ENCODE measurements around the gene IMPA2. TPM values are rescaled to one million over a fixed set of nuclear protein-coding genes. Genes with fewer than 3 reads are reported as not detected.
"Not testable (repeated sequence)": the region's sequence is repeated elsewhere in the genome, so short reads cannot be mapped to it uniquely, and the experiment has no call there.

The IMPA2 gene
- total and polyA plus RNA-seq, 2 donors, result 9.1 to 19.5 TPM

DNA sequence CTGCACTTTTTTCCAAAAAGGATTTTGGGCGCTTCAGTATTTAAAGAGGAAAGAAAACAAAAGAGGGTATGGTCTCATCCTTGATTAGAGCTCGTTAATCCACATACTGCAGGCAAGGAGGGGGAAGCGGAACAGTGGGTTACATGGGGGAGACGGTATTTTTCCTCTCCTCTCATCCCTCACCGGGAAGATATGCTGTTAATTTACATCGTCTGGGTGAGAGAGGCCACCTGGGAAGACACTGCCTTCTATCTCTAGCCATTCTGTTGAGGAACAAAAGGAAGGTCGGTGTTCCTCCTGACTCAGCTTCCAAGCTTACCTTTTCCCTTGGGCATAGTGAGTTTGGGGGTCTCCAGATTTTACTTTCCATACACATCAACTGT is 52.3 kb downstream of the IMPA2 start:
- Histone ChIP-seq H3K36me3 (ENCODE audit: control insufficient read depth in 2 of 2, insufficient read depth in 2 of 2, low read length in 1 of 2) (no peaks in the 10 kb centered on the region), H3K4me3 (ENCODE audit: low read length in 2 of 2) (no peak overlapping the region), H3K4me1 (ENCODE audit: control insufficient read depth in 2 of 2, insufficient read depth in 2 of 2, low read length in 2 of 2) (peaks cover 0 to 3% of the 10 kb centered on the region in 2 donors), H3K27me3 (ENCODE audit: control insufficient read depth in 2 of 2, insufficient read depth in 1 of 2, low read length in 1 of 2) (peaks cover 5 to 14% of the 10 kb centered on the region in 2 donors), H3K27ac (ENCODE audit: low read depth in 1 of 2, low read length in 1 of 2) (no peak overlapping the region), H3K9me3 (ENCODE audit: control insufficient read depth in 2 of 2, insufficient read depth in 1 of 2, low read length in 1 of 2) (no peaks in the 10 kb centered on the region)
- WGBS, result 96% methylated on average over 7 of the region's 7 CpGs
- DNase-seq (ENCODE audit: low read depth in 6 of 9, low spot score in 9 of 9), result no peak

DNA sequence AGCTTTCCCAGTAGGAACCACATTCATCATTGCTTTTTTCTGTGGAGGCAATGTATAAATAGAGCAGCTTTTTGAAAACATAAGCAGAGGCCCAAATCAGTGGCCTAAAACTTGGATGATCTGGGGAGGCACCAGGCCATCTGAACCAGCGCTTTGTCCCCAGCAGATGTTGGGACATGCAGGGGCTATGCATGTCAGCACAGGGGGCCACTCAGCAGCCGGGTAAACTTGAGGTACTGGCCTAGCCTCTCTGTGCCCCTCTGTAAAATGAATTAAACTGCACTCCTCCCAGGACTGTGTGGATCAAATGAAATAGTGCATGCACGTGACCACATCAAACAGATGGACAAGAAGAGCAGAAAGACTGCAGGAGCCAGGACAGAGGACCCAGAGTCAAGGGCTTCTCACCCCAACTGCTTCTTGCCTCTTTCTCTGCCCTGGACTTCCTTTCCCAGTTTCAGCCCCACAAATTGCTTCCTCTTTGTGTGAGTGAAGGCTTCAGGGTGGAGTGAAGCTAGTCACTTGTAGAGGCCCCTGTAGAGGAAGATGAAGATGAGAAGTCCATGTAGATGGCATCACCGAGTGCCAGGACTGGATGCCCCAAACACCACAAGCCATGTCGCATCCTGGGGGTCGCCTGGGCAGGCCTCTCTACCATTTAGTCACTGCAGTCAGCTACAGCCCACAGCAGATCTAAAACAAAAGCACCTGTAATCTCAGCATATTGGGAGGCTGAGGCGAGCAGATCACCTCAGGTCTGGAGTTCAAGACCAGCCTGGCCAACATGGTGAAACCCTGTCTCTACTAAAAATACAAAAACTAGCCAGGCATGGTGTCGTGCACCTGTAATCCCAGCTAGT is 53.2 kb downstream of the IMPA2 start:
- H3K4me1 ChIP-seq (ENCODE audit: control insufficient read depth in 2 of 2, insufficient read depth in 2 of 2, low read length in 2 of 2), result peaks cover 0 to 5% of the 10 kb centered on the region in 2 donors
- no peaks in the 10 kb centered on the region for H3K36me3 ChIP-seq (ENCODE audit: control insufficient read depth in 2 of 2, insufficient read depth in 2 of 2, low read length in 1 of 2)
- H3K27me3 ChIP-seq (ENCODE audit: control insufficient read depth in 2 of 2, insufficient read depth in 1 of 2, low read length in 1 of 2), result peaks cover 7 to 20% of the 10 kb centered on the region in 2 donors
- DNase-seq (ENCODE audit: low read depth in 6 of 9, low spot score in 9 of 9), result no peak
- no peaks in the 10 kb centered on the region for H3K9me3 ChIP-seq (ENCODE audit: control insufficient read depth in 2 of 2, insufficient read depth in 1 of 2, low read length in 1 of 2)
- 91% methylated on average over 8 of the region's 8 CpGs for WGBS
- H3K4me3 ChIP-seq (ENCODE audit: low read length in 2 of 2), result no peak overlapping the region
- no peak overlapping the region for H3K27ac ChIP-seq (ENCODE audit: low read depth in 1 of 2, low read length in 1 of 2)

DNA sequence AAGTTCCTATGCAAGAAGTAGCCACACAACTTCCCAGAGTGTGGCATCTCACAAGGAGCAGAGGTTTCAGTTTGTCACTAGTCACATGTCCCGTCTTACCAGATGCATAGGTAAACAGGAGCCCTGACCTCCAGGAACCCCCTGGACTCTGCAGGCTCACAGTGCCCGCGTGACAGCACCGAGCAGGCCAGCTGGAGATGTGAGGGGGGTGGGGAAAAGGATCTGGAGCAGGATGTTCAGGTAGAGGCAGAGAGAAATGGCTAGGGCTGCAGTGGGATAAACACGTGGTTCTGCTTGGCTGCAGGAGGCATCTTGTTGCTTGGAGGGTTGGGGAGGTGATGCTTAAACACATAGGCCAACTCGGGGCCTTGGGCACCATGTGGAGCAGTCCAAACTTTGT is 54.2 kb downstream of the IMPA2 start:
- Histone ChIP-seq H3K9me3 (ENCODE audit: control insufficient read depth in 2 of 2, insufficient read depth in 1 of 2, low read length in 1 of 2) (no peaks in the 10 kb centered on the region), H3K4me3 (ENCODE audit: low read length in 2 of 2) (no peak overlapping the region), H3K27me3 (ENCODE audit: control insufficient read depth in 2 of 2, insufficient read depth in 1 of 2, low read length in 1 of 2) (peaks cover 7 to 23% of the 10 kb centered on the region in 2 donors), H3K27ac (ENCODE audit: low read depth in 1 of 2, low read length in 1 of 2) (no peak overlapping the region), H3K36me3 (ENCODE audit: control insufficient read depth in 2 of 2, insufficient read depth in 2 of 2, low read length in 1 of 2) (no peaks in the 10 kb centered on the region), H3K4me1 (ENCODE audit: control insufficient read depth in 2 of 2, insufficient read depth in 2 of 2, low read length in 2 of 2) (peaks cover 0 to 5% of the 10 kb centered on the region in 2 donors)
- 86% methylated on average over 6 of the region's 6 CpGs for WGBS
- DNase-seq (ENCODE audit: low read depth in 6 of 9, low spot score in 9 of 9), result no peak

DNA sequence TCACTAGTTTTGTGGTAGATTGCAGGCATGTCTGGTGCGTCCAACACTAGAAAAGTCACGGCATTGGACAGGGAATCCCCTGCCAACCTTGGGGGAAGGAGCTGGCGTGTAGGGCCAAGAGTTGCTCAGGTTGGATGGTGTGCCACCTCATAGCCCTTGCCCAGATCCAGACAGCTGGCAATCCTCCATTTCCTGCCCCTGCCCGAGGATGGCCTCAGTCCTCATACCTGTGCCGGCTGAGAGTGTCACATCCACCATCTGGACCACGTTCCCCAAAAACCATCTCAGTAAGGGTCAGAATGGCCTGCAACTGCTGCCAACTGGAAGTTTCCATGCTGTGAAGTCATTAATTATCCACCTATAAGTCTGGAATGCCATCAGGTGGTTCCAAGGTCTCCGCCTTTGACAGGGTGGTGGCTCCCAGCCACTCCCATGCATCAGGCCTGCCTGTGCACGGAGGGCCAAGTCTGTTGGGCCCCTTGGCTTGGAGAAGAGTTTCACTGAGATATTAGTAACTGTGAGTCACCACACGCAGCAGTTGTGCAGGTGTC is 55.0 kb downstream of the IMPA2 start:
- no peaks in the 10 kb centered on the region for H3K9me3 ChIP-seq (ENCODE audit: control insufficient read depth in 2 of 2, insufficient read depth in 1 of 2, low read length in 1 of 2)
- DNase-seq (ENCODE audit: low read depth in 6 of 9, low spot score in 9 of 9), result no peak
- peaks cover 0 to 5% of the 10 kb centered on the region in 2 donors for H3K4me1 ChIP-seq (ENCODE audit: control insufficient read depth in 2 of 2, insufficient read depth in 2 of 2, low read length in 2 of 2)
- H3K27ac ChIP-seq (ENCODE audit: low read depth in 1 of 2, low read length in 1 of 2), result no peak overlapping the region
- no peaks in the 10 kb centered on the region for H3K36me3 ChIP-seq (ENCODE audit: control insufficient read depth in 2 of 2, insufficient read depth in 2 of 2, low read length in 1 of 2)
- no peak overlapping the region for H3K4me3 ChIP-seq (ENCODE audit: low read length in 2 of 2)
- H3K27me3 ChIP-seq (ENCODE audit: control insufficient read depth in 2 of 2, insufficient read depth in 1 of 2, low read length in 1 of 2), result peaks cover 7 to 23% of the 10 kb centered on the region in 2 donors
- WGBS, result 75% methylated on average over 9 of the region's 9 CpGs

DNA sequence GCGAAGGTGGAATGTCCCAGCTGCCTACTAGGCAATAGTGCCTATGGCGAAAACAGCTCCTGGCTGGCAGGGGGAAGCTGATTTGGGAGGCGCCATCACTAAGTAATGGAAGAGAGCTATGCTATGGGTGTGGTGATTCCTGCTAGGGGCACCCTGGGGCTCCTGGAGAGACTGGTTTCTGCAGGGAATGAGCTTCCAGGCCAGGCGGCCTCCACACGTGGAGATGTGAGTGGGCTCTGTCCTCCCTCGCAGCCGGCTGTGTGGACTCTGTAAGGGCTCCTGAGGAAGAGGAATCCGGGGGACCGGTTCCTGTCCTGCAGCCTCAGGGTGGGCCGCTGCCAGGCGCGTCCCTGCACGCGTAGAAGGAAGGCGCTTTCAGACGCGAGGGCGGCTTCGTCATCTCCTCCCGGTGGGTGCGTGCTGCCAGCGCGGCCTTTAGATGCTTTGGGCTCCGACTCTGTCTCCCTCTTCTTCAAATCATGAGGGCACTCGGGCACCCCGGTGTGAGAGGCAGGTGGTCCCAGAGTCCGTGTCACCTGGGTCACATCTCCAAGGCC is 56.9 kb downstream of the IMPA2 start:
- Histone ChIP-seq H3K4me1 (ENCODE audit: control insufficient read depth in 2 of 2, insufficient read depth in 2 of 2, low read length in 2 of 2) (peaks cover 0 to 5% of the 10 kb centered on the region in 2 donors), H3K36me3 (ENCODE audit: control insufficient read depth in 2 of 2, insufficient read depth in 2 of 2, low read length in 1 of 2) (no peaks in the 10 kb centered on the region), H3K4me3 (ENCODE audit: low read length in 2 of 2) (peak overlapping the region in 1 of 2 donors; percentile 60), H3K27ac (ENCODE audit: low read depth in 1 of 2, low read length in 1 of 2) (no peak overlapping the region), H3K27me3 (ENCODE audit: control insufficient read depth in 2 of 2, insufficient read depth in 1 of 2, low read length in 1 of 2) (peaks cover 7 to 23% of the 10 kb centered on the region in 2 donors), H3K9me3 (ENCODE audit: control insufficient read depth in 2 of 2, insufficient read depth in 1 of 2, low read length in 1 of 2) (no peaks in the 10 kb centered on the region)
- peak in 3 of 9 donors; percentile 13 to 41 (median 18) for DNase-seq (ENCODE audit: low read depth in 6 of 9, low spot score in 9 of 9)
- WGBS, result 21% methylated on average over 27 of the region's 27 CpGs

DNA sequence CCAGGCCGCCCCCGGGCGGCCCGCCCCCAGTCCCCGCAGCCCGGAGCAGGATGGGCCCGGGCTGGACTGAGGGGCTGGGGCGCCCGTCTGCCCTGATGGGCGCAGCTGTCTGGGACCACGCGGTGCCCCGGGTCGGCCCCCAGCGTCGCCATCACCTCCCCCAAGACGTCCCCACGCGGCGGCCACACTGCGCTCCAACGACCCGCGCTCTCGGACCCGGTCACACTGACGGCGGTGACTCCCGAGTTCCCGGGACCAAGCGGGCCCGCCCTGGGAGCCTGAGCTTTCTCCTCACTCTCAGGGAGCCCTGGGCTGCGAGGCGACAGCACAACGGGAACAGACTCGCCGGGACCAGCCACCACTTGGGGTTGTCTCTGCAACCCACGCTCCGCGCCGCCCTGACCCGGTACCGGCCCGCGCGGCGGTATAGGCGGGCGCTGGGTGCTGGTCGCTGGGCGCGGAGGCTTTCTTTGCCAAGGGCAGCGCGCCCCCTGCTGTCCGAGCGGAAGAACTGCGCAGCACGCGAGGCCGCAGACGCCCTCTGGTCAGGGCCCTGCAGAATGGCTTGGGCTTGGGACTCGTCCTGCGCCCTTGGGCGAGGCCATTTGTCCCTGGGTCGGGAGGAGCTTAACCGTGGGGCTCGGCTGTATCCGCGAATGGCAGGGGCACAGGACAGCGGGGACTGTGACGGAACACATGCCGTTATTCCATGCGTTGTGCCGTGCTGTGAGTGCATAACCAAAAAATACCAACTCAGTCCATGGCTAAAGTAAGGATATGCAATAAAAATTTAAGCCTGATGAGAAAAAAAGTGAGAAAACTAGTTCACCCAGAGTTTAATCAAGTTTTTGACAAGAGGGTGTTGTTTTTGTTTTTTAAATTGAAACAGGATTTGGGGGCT is 57.6 kb downstream of the IMPA2 start:
- Histone ChIP-seq H3K27ac (ENCODE audit: low read depth in 1 of 2, low read length in 1 of 2) (no peak overlapping the region), H3K4me1 (ENCODE audit: control insufficient read depth in 2 of 2, insufficient read depth in 2 of 2, low read length in 2 of 2) (peaks cover 0 to 5% of the 10 kb centered on the region in 2 donors), H3K27me3 (ENCODE audit: control insufficient read depth in 2 of 2, insufficient read depth in 1 of 2, low read length in 1 of 2) (peaks cover 7 to 23% of the 10 kb centered on the region in 2 donors)

DNA sequence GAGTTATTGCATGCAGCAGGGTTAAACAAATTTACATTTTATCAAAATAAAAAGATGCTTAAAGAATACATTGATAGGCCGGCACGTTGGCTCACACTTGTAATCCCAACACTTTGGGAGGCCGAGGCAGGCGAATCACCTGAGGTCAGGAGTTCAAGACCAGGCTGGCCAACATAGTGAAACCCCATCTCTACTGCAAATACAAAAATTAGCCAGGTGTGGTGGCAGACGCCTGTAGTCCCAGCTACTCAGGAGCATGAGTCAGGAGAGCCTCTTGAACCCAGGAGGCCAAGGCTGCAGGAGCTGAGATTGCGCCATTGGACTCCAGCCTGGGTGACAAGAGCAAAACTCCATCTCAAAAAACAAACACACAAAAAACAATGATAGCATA is 58.2 kb downstream of the IMPA2 start:
- not testable (repeated sequence) for H3K27ac ChIP-seq (ENCODE audit: low read depth in 1 of 2, low read length in 1 of 2); H3K9me3 ChIP-seq (ENCODE audit: control insufficient read depth in 2 of 2, insufficient read depth in 1 of 2, low read length in 1 of 2); H3K36me3 ChIP-seq (ENCODE audit: control insufficient read depth in 2 of 2, insufficient read depth in 2 of 2, low read length in 1 of 2); H3K4me1 ChIP-seq (ENCODE audit: control insufficient read depth in 2 of 2, insufficient read depth in 2 of 2, low read length in 2 of 2); H3K4me3 ChIP-seq (ENCODE audit: low read length in 2 of 2); DNase-seq (ENCODE audit: low read depth in 6 of 9, low spot score in 9 of 9)
- peaks cover 7 to 23% of the 10 kb centered on the region in 2 donors for H3K27me3 ChIP-seq (ENCODE audit: control insufficient read depth in 2 of 2, insufficient read depth in 1 of 2, low read length in 1 of 2)
- 77% methylated on average over 6 of the region's 6 CpGs for WGBS

More for the DNA sequence above, 57.6 kb downstream of the IMPA2 start:
- Histone ChIP-seq H3K9me3 (ENCODE audit: control insufficient read depth in 2 of 2, insufficient read depth in 1 of 2, low read length in 1 of 2) (no peaks in the 10 kb centered on the region), H3K4me3 (ENCODE audit: low read length in 2 of 2) (peak overlapping the region; percentile 41 to 60), H3K36me3 (ENCODE audit: control insufficient read depth in 2 of 2, insufficient read depth in 2 of 2, low read length in 1 of 2) (no peaks in the 10 kb centered on the region)
- WGBS, result 3% methylated on average over 74 of the region's 74 CpGs
- peak in 8 of 9 donors; percentile 11 to 74 (median 51) for DNase-seq (ENCODE audit: low read depth in 6 of 9, low spot score in 9 of 9)

DNA sequence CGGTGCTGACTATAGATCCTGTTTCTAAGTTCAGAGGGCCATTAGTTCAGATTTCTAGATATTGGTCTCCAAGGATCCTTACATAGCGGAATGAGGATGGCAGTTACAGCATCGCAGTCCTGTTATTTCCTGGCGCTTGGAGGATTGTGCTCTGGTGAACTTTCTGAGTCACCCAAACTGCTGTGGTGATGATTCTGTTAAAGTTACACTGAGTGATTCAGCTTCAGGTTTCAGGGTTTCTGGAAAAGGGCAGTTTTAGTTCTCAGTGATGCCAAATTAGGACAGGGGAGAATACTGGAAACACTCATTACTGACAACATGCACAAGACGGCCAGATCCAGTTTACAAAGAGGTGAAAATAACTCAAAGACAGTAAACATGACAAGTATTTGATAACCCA is 60.3 kb downstream of the IMPA2 start:
- no peaks in the 10 kb centered on the region for H3K9me3 ChIP-seq (ENCODE audit: control insufficient read depth in 2 of 2, insufficient read depth in 1 of 2, low read length in 1 of 2)
- no peaks in the 10 kb centered on the region for H3K36me3 ChIP-seq (ENCODE audit: control insufficient read depth in 2 of 2, insufficient read depth in 2 of 2, low read length in 1 of 2)
- peaks cover 0 to 5% of the 10 kb centered on the region in 2 donors for H3K4me1 ChIP-seq (ENCODE audit: control insufficient read depth in 2 of 2, insufficient read depth in 2 of 2, low read length in 2 of 2)
- no peak overlapping the region for H3K27ac ChIP-seq (ENCODE audit: low read depth in 1 of 2, low read length in 1 of 2)
- H3K27me3 ChIP-seq (ENCODE audit: control insufficient read depth in 2 of 2, insufficient read depth in 1 of 2, low read length in 1 of 2), result peaks cover 7 to 23% of the 10 kb centered on the region in 2 donors
- no peak overlapping the region for H3K4me3 ChIP-seq (ENCODE audit: low read length in 2 of 2)
- WGBS, result 83% methylated on average over 5 of the region's 5 CpGs
- no peak for DNase-seq (ENCODE audit: low read depth in 6 of 9, low spot score in 9 of 9)

Measured in thymus (tissue), 11 donors.